Nephron progenitor cell (in vitro differentiated cells): ENCODE results near the gene YJU2.
"Not testable (repeated sequence)": the region's sequence is repeated elsewhere in the genome, so short reads cannot be mapped to it uniquely, and the experiment has no call there.

ENCODE experiments used
- DNase-seq: peaks from one replicate; pipeline ENCODE4 v3.0.0; 2021
- H3K27ac Mint-ChIP-seq: 2 replicates; pipeline ENCODE4 v1.8.0; 2021; ENCODE audit warnings: mild to moderate bottlenecking, moderate library complexity, mixed read lengths
- H3K27me3 Mint-ChIP-seq: 2 replicates; pipeline ENCODE4 v1.8.0; 2021; ENCODE audit warnings: mild to moderate bottlenecking, low read depth, mixed read lengths; ENCODE audit not compliant: poor library complexity
- H3K36me3 Mint-ChIP-seq: 2 replicates; pipeline ENCODE4 v1.8.0; 2021; ENCODE audit warnings: low read depth, mixed read lengths
- H3K4me1 Mint-ChIP-seq: 2 replicates; pipeline ENCODE4 v1.8.0; 2021; ENCODE audit warnings: mixed read lengths
- H3K4me3 Mint-ChIP-seq: 2 replicates; pipeline ENCODE4 v1.8.0; 2021; ENCODE audit warnings: mild to moderate bottlenecking, moderate library complexity, mixed read lengths
- H3K9me3 Mint-ChIP-seq: 2 replicates; pipeline ENCODE4 v1.8.0; 2021; ENCODE audit warnings: mild to moderate bottlenecking, moderate library complexity, mixed read lengths
- TF ChIP-seq, protein P1 (sequence below): fragments of 200-600 bp; sonication (generic); IDR thresholded peaks from 2 replicates; pipeline ENCODE4 v1.5.0; 2021; ENCODE audit warnings: antibody characterized with exemption

The YJU2 gene

DNA sequence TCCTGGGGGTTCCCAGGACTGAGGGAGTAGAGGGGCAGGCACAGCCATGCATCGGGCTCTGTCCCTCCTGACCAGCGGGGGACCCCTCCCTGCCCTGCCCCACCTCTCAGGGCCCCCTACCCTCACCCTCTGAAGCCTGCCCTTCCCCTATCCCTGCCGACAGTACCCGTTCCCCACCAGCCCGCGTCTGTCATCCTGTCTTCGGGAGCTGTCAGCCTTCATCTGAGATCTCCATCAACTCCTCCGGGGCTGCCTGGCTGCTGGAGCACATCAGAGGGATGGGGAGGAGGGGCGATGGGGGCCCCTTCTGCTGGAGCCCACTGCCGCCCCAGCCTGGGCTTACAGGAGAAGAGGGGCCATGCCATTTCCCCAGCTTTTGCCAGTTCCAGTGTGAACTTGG, 26.0 kb downstream of the YJU2 start:
- Mint-ChIP-seq H3K4me3 (no peak overlapping the region), H3K27me3 (peaks cover 15% of the 10 kb centered on the region), H3K36me3 (peaks cover 13% of the 10 kb centered on the region), H3K9me3 (no peaks in the 10 kb centered on the region), H3K27ac (no peak overlapping the region), H3K4me1 (peaks cover 1% of the 10 kb centered on the region)
- DNase-seq: no peak
- TF ChIP-seq, protein P1, sequence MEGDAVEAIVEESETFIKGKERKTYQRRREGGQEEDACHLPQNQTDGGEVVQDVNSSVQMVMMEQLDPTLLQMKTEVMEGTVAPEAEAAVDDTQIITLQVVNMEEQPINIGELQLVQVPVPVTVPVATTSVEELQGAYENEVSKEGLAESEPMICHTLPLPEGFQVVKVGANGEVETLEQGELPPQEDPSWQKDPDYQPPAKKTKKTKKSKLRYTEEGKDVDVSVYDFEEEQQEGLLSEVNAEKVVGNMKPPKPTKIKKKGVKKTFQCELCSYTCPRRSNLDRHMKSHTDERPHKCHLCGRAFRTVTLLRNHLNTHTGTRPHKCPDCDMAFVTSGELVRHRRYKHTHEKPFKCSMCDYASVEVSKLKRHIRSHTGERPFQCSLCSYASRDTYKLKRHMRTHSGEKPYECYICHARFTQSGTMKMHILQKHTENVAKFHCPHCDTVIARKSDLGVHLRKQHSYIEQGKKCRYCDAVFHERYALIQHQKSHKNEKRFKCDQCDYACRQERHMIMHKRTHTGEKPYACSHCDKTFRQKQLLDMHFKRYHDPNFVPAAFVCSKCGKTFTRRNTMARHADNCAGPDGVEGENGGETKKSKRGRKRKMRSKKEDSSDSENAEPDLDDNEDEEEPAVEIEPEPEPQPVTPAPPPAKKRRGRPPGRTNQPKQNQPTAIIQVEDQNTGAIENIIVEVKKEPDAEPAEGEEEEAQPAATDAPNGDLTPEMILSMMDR: no peak

DNA sequence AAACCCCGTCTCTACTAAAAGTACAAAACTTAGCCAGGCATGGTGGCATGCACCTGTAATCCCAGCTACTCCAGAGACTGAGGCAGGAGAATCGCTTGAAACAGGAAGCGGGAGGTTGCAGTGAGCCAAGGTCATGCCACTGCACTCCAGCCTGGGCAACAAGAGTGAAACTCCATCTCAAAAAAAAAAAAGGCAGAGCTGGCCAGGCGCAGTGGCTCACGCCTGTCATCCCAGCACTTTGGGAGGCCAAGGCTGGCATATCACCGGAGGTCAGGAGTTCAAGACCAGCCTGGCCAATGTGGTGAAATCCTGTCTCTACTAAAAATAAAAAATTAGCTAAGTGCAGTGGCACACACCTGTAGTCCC, 27.4 kb downstream of the YJU2 start:
- not testable (repeated sequence) for H3K9me3 Mint-ChIP-seq, H3K27ac Mint-ChIP-seq, DNase-seq, H3K4me3 Mint-ChIP-seq, H3K36me3 Mint-ChIP-seq
- H3K27me3 Mint-ChIP-seq: peaks cover 25% of the 10 kb centered on the region
- H3K4me1 Mint-ChIP-seq: peaks cover 11% of the 10 kb centered on the region

DNA sequence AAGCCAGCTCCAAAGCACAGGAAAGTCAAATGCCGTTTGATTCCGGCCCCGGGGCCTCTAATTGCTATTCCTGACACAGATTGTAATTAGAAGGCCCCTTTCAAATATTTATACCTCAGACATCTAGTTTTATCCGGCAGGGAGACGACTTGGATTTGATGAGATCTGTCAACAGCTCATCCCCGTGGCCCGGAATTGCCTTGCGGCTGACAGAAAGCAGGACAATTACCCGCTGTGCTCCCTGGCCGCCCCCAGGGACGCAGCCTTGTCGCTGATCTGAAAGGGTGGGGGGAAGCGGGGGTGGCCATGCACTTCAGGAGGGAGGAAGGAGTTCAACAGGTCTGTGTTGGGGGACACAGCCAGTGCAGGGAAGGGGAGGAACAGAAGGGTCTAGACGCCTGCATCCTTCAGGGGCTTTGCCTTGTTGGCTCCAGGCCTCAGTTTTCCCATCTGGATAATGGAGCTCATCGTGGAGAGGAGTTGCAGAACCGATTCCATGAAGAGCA, 30.4 kb downstream of the YJU2 start:
- peaks cover 11% of the 10 kb centered on the region for H3K4me1 Mint-ChIP-seq
- peaks cover 52% of the 10 kb centered on the region for H3K27me3 Mint-ChIP-seq
- H3K27ac Mint-ChIP-seq: no peak overlapping the region
- TF ChIP-seq, protein P1: no peak
- H3K9me3 Mint-ChIP-seq: no peaks in the 10 kb centered on the region
- no peak overlapping the region for H3K4me3 Mint-ChIP-seq
- H3K36me3 Mint-ChIP-seq: no peaks in the 10 kb centered on the region
- no peak for DNase-seq

- Mint-ChIP-seq H3K27me3 (peaks cover 59% of the 10 kb centered on the region), H3K4me1 (peaks cover 11% of the 10 kb centered on the region), H3K4me3 (peak overlapping the region; percentile 83), H3K27ac (no peak overlapping the region), H3K36me3 (no peaks in the 10 kb centered on the region), H3K9me3 (no peaks in the 10 kb centered on the region)
- DNase-seq: no peak
- TF ChIP-seq, protein P1: no peak
Observed at GRCh38 chr19:4278010-4278409, 31.1 kb downstream of the YJU2 start.

GRCh38 chr19:4278419-4279266, 31.8 kb downstream of the YJU2 start, which contains the start of gene SHD:
TSS of gene SHD (plus strand) at chr19:4279266. CDS start at chr19:4280064, 798 bp downstream.
- peak within 1 kb of the TSS; percentile 57 for H3K27ac Mint-ChIP-seq
- peaks cover 11% of the 10 kb centered on the region for H3K4me1 Mint-ChIP-seq

DNA sequence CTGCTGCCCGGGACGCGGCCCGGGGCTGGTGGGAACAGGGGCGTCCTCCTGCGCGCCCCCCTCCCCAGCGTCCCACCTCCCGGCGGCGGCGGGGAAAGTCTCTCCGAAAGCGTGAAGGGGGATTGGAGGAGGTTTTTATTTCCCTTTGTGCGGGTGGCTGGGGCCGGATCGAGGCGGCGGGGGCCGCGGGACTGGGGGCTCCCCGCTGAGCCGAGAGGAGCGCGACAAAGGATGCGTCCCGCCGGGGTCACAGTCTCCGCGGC, 32.3 kb downstream of the YJU2 start:
- no peaks in the 10 kb centered on the region for H3K36me3 Mint-ChIP-seq
- no peaks in the 10 kb centered on the region for H3K9me3 Mint-ChIP-seq
- H3K27me3 Mint-ChIP-seq: peaks cover 70% of the 10 kb centered on the region
- H3K4me1 Mint-ChIP-seq: peaks cover 11% of the 10 kb centered on the region
- TF ChIP-seq, protein P1: no peak
- H3K27ac Mint-ChIP-seq: no peak overlapping the region
- no peak for DNase-seq
- peak overlapping the region; percentile 48 for H3K4me3 Mint-ChIP-seq

More at GRCh38 chr19:4278419-4279266, 31.8 kb downstream of the YJU2 start, which contains the start of gene SHD:
- no peaks in the 10 kb centered on the region for H3K36me3 Mint-ChIP-seq
- H3K9me3 Mint-ChIP-seq: no peaks in the 10 kb centered on the region
- H3K4me3 Mint-ChIP-seq: peak within 1 kb of the TSS; percentile 84
- peaks cover 65% of the 10 kb centered on the region for H3K27me3 Mint-ChIP-seq
- TF ChIP-seq, protein P1: no peak
- peak; percentile 70 for DNase-seq
